Astrocyte of the cerebellum (primary cell): ENCODE results near the gene DOHH.

Experiments
- DNase-seq: peaks from one replicate; pipeline ENCODE4 v3.0.0-alpha.2; 2011; ENCODE audit warnings: low read depth
- H3K4me3 ChIP-seq: 2 replicates; pipeline ENCODE4 v1.5.1; 2011; ENCODE audit warnings: mild to moderate bottlenecking, low read depth, low read length, moderate library complexity
- in situ Hi-C: cut with HindIII; loops from 2 replicates; pipeline ENCODE4 v1.10.0; 2017; ENCODE audit warnings: low sequenced_read_pairs
- TF ChIP-seq, protein P1 (sequence below): IDR thresholded peaks from 2 replicates; pipeline ENCODE4 v1.5.1; 2012; ENCODE audit warnings: low read length, low read depth, moderate library complexity, mild to moderate bottlenecking; ENCODE audit errors: missing control alignments

Gene DOHH

GRCh38 chr19:3500429-3501101 lies at the start of gene DOHH:
Gene DOHH, minus strand, starts transcription at chr19:3500674. Its CDS starts 3,860 bp downstream, at chr19:3496814.
- DNase-seq = peak; percentile 96
- TF ChIP-seq, protein P1, sequence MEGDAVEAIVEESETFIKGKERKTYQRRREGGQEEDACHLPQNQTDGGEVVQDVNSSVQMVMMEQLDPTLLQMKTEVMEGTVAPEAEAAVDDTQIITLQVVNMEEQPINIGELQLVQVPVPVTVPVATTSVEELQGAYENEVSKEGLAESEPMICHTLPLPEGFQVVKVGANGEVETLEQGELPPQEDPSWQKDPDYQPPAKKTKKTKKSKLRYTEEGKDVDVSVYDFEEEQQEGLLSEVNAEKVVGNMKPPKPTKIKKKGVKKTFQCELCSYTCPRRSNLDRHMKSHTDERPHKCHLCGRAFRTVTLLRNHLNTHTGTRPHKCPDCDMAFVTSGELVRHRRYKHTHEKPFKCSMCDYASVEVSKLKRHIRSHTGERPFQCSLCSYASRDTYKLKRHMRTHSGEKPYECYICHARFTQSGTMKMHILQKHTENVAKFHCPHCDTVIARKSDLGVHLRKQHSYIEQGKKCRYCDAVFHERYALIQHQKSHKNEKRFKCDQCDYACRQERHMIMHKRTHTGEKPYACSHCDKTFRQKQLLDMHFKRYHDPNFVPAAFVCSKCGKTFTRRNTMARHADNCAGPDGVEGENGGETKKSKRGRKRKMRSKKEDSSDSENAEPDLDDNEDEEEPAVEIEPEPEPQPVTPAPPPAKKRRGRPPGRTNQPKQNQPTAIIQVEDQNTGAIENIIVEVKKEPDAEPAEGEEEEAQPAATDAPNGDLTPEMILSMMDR = no peak
- peak within 1 kb of the TSS; percentile 58 for H3K4me3 ChIP-seq
- in situ Hi-C loops = no loop called here

GRCh38 chr19:3549816-3550215 lies 49.3 kb upstream of the DOHH start:
- in situ Hi-C loops = no loop called here
- TF ChIP-seq, protein P1 = no peak

GRCh38 chr19:3548606-3549005 lies 48.1 kb upstream of the DOHH start:
- TF ChIP-seq, protein P1 = no peak
- no peak for DNase-seq
- in situ Hi-C loops = no loop called here
- H3K4me3 ChIP-seq = no peak overlapping the region

More at GRCh38 chr19:3549816-3550215, 49.3 kb upstream of the DOHH start:
- no peak for DNase-seq
- no peak overlapping the region for H3K4me3 ChIP-seq

- in situ Hi-C loops = no loop called here
- DNase-seq = no peak
- TF ChIP-seq, protein P1 = no peak
- no peak overlapping the region for H3K4me3 ChIP-seq
Measured at GRCh38 chr19:3547767-3548282, 47.4 kb upstream of the DOHH start.

DNA sequence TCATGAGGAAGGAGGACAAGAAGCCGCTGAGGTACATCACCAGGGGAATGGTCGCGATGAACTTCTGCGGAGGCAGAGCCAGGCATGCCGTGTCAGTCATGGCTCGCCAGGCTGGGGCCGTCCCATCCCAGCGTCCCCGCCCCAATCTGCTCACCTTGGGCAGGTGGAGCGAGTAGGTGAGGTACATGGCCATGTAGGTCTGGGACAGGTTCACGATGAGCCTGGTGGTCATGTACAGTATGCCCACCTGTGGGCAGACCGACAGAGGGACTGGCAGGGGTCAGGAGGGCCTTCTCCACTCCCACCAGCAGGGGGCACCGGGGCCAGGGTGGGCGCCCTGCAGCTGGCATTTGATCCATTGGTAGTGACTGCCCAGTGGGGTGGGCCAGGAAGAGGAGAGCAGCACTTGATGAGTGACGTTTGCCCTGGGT lies 46.8 kb upstream of the DOHH start:
- in situ Hi-C loops = no loop called here
- no peak for DNase-seq
- H3K4me3 ChIP-seq = no peak overlapping the region
- TF ChIP-seq, protein P1 = peak; percentile 55

DNA sequence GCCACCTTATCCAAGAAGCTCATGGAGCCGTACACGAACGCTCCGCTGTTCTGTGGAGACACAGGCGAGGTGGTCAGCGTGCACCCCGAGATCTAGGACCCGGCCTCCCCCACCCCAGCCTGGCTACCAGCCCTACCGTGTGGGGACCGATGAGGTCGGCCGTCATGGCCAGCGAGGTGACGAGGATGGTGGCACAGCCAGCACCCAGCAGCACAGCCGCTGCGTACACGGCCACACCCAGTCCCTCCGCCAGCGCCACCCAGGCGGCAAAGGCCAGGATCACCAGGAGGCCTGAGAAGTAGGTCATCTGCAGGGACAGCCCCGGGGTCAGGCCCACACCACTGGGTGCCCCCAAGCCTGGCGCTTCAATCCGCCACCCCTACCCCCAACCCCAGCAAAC lies 45.6 kb upstream of the DOHH start:
- no peak overlapping the region for H3K4me3 ChIP-seq
- TF ChIP-seq, protein P1 = no peak
- no peak for DNase-seq
- in situ Hi-C loops = no loop called here

- TF ChIP-seq, protein P1 = no peak
- in situ Hi-C loops = no loop called here
- H3K4me3 ChIP-seq = no peak overlapping the region
- DNase-seq = no peak
Measured at GRCh38 chr19:3545669-3546034, 45.2 kb upstream of the DOHH start.
